ENCODE results near the gene LIPE.

LIPE gene

GRCh38 chr19:42380155-42380554 is 47.0 kb downstream of the LIPE start:
- no peak for DNase-seq (ENCODE audit: low read depth)

DNA sequence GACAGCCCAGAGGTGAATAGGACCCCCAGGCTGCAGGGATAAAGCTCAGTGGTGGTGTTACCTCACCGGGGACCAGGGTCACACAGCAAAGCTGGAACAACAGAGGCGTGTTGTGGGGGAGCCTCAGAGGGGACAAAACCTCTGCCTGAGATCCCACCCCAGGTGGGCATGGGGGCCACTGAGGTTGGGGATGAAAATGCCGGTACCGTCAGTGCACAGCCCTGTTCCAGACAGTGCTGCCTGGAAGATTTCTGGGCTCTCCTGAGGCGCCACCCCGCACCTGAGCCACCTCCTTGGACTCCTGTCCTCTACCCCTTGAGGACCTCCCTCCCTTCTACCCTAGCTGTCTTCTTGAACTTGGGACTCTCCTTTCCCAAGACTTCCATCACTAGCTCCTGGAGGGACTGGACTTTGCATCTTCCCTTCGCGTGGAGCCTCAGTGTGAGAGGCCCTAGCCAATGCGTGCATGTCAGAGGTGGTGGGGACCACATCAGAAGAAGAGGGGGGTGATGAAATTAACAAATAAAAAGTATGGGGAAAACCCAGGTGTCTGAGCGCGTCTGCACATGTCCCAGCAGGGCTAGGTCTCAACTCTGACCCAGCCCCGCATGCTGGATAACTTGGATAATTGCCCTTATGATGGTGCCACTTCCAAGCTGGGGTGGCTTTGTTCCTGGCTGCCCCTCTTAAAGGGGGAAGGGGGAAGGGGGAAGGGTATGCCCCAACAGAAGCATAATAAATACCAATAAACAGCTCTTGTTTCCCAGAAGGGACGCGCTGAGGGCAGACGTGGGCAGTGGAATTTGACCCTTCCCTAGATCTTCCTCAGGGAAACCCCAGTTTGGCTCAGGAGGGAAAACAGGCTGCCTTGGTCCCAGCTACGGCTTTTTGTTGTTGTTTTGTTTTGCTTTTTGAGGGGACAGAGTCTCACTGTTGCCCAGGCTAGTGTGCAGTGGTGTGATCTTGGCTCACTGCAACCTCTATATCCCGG is 48.7 kb downstream of the LIPE start:
- no peak for DNase-seq (ENCODE audit: low read depth)

- no peak for DNase-seq (ENCODE audit: low read depth)
Observed at GRCh38 chr19:42376177-42376555, 51.0 kb downstream of the LIPE start.

- no peak for DNase-seq (ENCODE audit: low read depth)
Observed at GRCh38 chr19:42375415-42376176, 51.6 kb downstream of the LIPE start.

- no peak for DNase-seq (ENCODE audit: low read depth)
Observed at GRCh38 chr19:42374826-42375376, 52.3 kb downstream of the LIPE start.

- no peak for DNase-seq (ENCODE audit: low read depth)
Observed at GRCh38 chr19:42370626-42371175, 56.5 kb downstream of the LIPE start.

DNA sequence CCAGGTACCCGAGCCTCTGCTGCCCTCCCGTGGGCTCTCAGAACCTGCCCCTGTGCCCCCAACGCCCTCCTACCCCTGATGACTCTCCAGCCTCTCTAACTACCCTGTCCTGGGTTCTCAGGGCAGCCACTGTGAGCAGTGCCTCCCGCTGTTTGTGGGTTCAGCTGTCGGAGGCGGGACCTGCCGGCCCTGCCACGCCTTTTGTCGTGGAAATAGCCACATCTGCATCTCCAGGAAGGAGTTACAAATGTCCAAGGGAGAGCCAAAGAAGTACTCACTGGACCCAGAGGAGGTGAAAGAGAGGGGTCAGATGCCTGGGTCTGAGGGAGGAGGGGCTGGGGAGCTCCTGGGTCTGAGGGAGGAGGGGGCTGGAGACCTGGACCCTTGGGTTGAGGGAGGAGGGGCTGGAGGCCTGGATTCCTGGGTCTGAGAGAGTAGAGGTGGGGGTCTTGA is 57.1 kb downstream of the LIPE start:
- DNase-seq (ENCODE audit: low read depth): no peak

DNA sequence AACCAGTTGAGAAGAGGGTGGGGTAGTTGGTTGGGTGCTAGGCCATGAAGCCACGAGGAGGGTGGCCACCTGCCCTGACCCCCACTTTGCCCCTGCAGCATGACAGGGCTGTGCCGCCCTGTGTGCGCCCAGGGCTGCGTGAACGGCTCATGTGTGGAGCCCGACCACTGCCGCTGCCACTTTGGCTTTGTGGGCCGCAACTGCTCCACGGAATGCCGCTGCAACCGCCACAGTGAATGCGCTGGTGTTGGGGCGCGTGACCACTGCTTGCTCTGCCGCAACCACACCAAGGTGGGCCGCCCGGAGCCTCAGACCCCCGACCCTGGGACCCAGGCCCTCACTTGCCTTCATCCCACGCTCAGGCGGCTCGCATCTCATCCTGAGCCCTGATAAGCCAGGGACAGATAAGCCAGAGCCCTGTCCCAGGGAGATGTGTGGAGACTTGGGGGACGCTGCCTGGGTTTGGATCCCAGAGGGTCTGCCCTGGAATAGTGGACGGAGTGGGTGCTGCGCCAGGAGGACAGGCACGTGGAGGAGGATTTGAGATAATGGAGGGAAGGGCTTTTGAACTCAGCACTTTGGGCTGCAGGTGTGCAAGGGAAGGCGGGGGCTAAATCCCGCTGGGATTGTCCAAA is 57.6 kb downstream of the LIPE start:
- no peak for DNase-seq (ENCODE audit: low read depth)

DNA sequence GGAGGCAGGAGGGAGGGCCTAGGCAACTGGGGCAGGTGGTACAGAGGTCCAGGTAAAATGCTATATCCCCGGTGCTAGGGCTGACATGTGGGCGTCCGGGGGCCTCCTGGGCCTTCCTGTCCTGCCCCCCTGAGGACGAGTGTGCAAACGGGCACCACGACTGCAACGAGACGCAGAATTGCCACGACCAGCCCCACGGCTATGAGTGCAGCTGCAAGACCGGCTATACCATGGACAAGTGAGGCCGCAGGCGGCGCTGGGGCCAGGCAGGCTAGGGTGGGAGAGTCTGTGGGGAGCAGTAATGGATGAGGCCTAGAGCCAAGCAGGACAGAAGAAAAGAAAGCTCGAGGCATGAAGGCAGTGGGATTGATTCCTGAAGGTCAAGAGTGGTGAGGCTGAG is 58.4 kb downstream of the LIPE start:
- DNase-seq (ENCODE audit: low read depth): no peak

DNA sequence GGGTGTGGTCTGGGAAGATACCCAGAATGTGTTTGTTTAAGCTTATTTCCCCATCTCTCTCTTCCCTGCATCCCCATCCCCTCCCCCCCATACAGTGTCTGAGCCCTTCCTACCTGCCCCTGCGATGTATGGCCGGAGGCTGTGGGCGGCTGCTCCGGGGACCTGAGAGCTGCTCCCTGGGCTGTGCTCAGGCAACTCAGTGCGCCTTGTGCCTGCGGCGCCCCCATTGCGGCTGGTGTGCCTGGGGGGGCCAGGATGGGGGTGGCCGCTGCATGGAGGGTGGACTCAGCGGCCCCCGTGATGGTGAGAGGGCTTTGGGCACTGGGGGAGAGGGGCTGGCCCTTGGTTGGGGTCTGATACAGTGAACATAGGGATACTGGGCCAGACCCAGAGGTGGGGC is 58.8 kb downstream of the LIPE start:
- no peak for DNase-seq (ENCODE audit: low read depth)

GRCh38 chr19:42367929-42368328 is 59.3 kb downstream of the LIPE start:
- DNase-seq (ENCODE audit: low read depth): no peak

DNA sequence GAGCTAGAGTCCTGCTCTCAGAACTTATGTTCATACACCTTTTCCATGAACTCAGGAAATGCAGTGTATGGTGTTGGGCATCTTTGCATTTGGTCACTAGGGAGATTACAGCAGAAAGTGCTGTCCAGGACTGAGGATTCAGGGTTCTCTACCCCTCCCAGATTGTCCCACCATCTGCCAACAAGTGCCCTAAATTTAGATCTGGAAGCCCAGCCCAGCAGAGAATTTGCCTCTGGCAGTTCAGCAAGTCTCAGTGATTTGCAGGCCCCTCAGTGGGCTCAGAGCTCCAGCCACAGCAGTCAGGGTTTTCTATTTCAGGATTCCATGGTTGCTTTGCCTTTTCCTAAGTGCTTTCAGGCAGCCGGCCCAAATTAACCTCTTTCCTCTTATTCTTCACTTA is 60.5 kb downstream of the LIPE start:
- DNase-seq (ENCODE audit: low read depth): no peak

DNA sequence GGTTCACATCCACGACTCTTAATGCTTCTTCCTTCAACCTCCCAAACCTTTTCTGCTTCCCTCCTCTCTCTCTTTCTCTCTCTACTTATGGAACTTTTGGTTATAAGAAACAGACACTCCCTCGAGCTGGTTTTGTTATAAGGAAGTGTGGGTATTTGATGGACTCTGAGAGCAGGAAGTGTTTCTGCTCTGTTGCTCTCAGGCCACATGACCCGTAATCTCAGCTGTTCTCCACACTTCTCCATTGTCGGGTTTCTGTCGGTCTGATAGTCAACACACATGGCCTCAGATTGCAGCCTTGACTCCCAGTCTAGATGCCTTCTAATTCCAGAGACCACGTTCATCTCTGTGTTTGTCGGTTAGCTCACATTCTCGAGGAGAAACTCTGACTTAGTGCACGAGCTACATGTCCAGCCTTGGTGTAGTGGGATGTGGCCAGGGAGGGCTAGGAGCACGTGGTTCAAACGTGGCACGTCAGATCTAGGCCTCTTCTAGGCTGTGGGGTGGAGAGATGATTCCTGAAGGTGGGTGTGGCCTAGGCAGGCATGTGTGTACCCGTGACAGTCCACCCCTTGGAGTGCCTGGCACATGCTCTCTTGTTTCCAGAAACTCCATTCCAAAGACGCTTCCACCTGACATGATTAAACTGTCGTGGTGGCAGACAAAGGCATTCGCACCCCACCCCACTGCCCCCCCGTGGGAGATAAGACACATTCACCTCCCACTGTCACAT is 63.4 kb downstream of the LIPE start:
- no peak for DNase-seq (ENCODE audit: low read depth)

GRCh38 chr19:42362891-42363440 is 64.2 kb downstream of the LIPE start:
- DNase-seq (ENCODE audit: low read depth): no peak

DNA sequence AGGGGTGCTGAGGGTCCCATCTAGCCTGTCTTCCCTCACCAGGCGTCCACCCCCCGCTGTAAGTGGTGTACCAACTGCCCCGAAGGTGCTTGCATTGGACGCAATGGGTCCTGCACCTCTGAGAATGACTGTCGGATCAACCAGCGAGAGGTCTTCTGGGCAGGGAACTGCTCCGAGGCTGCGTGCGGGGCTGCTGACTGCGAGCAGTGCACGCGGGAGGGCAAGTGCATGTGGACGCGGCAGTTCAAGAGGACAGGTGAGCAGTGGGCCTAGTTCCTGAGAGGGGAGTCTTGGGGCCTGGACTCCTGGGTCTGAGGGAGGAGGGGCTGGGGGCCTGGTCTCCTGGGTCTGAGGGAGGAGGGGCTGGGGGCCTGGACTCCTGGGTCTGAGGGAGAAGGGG is 64.8 kb downstream of the LIPE start:
- no peak for DNase-seq (ENCODE audit: low read depth)

DNA sequence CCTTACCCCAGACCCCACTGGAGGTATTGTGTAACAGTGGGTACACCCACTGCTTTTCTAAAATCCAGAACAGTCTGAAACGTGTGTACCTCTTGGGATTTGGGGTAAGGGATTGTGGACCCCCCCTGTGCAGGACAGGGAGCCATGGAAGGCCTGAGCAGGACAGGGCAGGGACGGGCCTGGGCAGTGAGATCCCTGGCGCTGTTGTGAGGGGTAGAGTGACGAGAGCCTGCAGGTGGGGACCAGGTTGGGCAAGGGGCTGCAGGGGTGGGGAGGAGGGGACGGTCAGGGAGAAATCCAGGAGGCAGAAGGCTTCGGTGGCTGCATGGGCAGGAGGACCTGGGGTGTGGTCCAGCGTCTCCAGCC is 65.7 kb downstream of the LIPE start:
- no peak for DNase-seq (ENCODE audit: low read depth)

DNA sequence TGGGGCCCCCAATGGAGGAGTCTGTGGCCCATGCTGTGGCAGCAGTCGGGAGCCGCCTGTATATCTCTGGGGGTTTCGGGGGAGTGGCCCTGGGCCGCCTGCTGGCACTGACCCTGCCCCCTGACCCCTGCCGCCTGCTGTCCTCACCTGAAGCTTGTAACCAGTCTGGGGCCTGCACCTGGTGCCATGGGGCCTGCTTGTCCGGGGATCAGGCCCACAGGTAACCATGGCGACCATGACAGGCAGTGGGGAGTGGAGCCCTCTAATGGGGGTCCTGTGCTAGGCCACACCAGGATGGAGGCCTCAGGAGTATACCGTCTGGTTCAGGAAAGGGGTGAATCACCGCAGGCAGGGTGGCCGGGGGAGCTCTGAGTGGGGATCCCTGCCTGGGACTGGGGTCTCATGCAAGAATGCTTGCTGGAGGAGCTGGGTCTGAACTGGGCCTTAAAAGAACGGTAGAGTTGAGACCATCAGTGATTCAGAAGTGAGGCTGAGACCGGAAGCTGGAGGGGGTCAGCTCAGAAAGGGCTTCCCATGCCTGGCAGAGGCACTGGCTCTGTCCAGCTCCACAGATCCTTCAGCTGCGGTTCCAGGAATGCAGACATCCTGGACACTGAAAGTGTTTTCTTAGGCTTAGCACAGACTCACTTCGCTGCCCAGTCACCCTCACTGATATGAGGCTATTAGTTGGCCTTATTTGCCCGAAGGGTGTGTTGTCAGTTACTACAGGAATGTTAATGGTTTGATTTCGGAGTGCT is 66.2 kb downstream of the LIPE start:
- peak; percentile 37 for DNase-seq (ENCODE audit: low read depth)

GRCh38 chr19:42357290-42357689 is 69.9 kb downstream of the LIPE start:
- DNase-seq (ENCODE audit: low read depth): no peak

DNA sequence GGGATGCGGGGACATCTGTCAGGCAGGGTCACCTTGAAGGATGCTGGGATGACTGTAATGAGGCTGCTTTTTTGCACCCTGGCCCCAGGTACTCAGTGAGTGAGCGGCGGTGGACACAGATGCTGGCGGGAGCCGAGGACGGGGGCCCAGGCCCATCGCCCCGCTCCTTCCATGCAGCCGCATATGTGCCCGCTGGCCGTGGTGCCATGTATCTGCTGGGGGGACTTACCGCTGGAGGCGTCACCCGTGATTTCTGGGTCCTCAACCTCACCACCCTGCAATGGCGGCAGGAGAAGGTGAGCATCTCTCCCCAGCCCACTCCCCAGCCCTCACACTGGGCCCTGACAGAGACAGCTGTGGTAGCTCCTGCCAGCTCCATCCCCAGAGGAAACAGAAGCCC is 70.5 kb downstream of the LIPE start:
- no peak for DNase-seq (ENCODE audit: low read depth)

DNA sequence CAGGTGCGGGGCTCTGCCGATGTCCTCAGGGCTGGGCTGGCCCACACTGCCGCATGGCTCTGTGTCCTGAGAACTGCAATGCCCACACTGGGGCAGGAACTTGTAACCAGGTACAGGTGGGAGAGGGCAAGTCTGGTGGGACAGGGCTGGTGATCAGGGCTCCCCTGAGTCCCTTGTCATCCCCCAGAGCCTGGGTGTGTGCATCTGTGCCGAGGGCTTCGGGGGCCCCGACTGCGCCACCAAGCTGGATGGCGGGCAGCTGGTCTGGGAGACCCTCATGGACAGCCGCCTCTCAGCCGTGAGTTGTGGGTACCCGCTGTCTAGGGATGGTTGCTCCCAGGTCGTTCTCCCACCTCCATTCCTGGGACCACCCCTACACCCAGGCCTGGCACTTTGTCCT is 71.3 kb downstream of the LIPE start:
- DNase-seq (ENCODE audit: low read depth): no peak
